ENCODE results near the gene DCAF16.

DCAF16 gene

DNA sequence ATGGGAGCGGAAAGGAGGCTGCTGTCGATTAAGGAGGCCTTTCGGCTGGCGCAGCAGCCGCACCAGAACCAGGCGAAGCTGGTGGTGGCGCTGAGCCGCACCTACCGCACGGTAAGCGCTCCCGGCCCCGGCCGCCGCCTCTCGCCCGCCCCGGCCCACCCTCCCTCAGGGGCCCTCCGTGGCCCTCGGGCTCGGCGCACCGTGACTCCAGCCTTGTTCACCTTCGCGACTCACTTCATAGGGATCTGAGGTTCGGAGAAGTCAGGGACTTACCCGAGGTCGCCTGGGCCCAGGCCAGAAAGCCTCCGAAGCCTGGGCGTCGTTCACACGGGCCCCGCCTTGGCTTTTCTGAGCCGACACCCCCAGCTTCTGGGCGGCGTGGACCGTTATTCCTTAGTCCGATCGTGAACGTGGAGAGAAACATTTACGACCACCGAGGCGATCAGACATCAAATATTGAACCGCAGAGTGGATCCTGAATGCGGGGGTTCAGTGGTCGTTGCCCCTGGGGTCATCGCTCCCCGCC is 584 bp upstream of the DCAF16 start:
- DNase-seq (ENCODE audit: low spot score): no peak
- in situ Hi-C loops (cut with MboI; ENCODE audit: low sequenced_read_pairs, unreplicated experiment): loop anchor here (25.0 kb wide), 2 partner anchors 551 to 776 kb away; no protein-coding TSS in a partner anchor
- TF ChIP-seq, protein P1, sequence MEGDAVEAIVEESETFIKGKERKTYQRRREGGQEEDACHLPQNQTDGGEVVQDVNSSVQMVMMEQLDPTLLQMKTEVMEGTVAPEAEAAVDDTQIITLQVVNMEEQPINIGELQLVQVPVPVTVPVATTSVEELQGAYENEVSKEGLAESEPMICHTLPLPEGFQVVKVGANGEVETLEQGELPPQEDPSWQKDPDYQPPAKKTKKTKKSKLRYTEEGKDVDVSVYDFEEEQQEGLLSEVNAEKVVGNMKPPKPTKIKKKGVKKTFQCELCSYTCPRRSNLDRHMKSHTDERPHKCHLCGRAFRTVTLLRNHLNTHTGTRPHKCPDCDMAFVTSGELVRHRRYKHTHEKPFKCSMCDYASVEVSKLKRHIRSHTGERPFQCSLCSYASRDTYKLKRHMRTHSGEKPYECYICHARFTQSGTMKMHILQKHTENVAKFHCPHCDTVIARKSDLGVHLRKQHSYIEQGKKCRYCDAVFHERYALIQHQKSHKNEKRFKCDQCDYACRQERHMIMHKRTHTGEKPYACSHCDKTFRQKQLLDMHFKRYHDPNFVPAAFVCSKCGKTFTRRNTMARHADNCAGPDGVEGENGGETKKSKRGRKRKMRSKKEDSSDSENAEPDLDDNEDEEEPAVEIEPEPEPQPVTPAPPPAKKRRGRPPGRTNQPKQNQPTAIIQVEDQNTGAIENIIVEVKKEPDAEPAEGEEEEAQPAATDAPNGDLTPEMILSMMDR (IDR thresholded peaks at IDR 0.05; ENCODE audit: borderline replicate concordance, control extremely low read depth, extremely low read depth, insufficient read depth, missing control alignments): no peak

DNA sequence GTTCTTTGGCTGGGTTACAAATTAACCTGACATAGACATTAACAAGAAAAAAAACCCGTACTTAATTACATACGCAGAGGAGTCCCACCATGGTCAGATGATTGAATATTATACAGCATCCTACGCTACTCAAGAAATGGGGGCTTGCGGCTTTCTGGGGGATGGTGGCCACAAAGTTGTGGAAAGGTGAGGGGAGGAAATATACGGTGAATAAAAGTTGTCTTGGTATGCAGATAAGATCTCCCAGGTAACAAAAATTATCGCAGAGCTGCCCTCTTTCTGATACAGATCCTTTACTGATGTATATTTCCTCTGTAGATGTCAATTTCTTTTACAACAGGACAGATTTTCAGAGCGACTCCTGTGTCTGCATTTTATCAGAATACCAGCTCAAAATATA is 890 bp downstream of the DCAF16 start:
- in situ Hi-C loops (cut with MboI; ENCODE audit: low sequenced_read_pairs, unreplicated experiment): loop anchor here (10.0 to 25.0 kb wide), 3 partner anchors 255 to 778 kb away; no protein-coding TSS in a partner anchor
- TF ChIP-seq, protein P1 (IDR thresholded peaks at IDR 0.05; ENCODE audit: borderline replicate concordance, control extremely low read depth, extremely low read depth, insufficient read depth, missing control alignments): no peak
- no peak for DNase-seq (ENCODE audit: low spot score)

DNA sequence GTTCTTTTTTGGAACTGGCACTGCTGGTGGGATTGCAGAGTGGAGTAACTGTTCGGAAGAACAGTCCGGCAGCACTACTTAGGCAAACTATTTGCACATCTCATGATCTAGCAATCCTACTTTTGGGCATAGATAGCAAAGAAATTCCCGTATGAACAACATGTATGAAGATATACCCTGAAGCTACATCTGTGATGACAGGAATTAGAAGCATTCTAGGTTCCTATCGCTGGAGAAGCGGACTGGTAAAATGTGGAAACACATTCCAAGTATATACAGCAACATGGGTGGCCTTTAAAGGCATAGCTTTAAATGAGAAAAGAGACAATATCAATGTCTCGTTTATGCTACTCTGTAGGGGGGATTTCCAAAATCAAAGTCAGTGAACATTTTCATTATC is 3.1 kb downstream of the DCAF16 start:
- TF ChIP-seq, protein P1 (IDR thresholded peaks at IDR 0.05; ENCODE audit: borderline replicate concordance, control extremely low read depth, extremely low read depth, insufficient read depth, missing control alignments): no peak
- in situ Hi-C loops (cut with MboI; ENCODE audit: low sequenced_read_pairs, unreplicated experiment): loop anchor here (10.0 to 25.0 kb wide), 3 partner anchors 253 to 780 kb away; no protein-coding TSS in a partner anchor
- no peak for DNase-seq (ENCODE audit: low spot score)

DNA sequence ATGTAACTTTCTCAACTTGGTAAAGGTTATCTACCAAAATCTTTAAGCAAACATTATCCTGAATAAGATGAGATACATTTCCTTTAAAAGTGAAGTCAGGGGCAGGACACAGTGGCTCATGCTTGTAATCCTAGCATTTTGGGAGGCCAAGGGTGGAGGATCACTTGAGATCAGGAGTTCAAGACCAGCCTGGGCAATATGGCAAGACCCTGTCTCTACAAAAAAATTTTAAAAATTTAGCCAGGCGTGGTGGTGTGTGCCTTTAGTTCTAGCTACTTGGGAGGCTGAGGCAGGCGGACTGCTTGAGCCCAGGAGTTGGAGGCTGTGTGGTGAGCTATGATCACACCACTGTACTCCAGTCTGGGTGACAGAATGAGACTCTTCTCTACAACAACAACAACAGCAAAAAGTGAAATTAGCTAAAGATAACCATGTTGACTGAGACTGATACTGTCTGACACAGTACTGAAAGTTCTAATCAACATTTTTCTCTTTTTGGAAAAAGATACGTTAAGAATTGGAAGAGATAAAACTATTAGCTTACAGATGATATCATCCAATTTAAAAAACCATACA is 4.9 kb downstream of the DCAF16 start:
- TF ChIP-seq, protein P1 (IDR thresholded peaks at IDR 0.05; ENCODE audit: borderline replicate concordance, control extremely low read depth, extremely low read depth, insufficient read depth, missing control alignments): no peak
- in situ Hi-C loops (cut with MboI; ENCODE audit: low sequenced_read_pairs, unreplicated experiment): loop anchor here (10.0 to 25.0 kb wide), 3 partner anchors 251 to 782 kb away; no protein-coding TSS in a partner anchor
- no peak for DNase-seq (ENCODE audit: low spot score)

DNA sequence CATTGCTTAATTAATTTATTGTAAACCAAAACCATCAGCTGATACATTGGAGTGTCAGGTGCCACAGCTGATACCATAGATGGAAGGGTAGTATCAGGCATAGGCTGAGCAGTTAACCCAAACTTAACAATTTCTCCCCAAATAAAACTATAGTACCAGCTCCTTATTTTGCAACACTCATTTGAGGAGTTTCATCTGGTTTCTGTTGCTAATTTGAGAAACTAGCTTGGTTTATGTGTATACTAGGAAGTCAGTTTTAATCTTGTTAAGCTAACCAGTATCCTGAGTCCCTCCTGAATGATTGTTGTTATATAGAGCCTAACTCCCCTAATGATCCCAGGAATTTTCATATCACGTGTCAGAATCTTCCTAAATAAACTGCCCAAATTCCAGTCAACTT is 12.7 kb downstream of the DCAF16 start:
- no peak for DNase-seq (ENCODE audit: low spot score)
- TF ChIP-seq, protein P1 (IDR thresholded peaks at IDR 0.05; ENCODE audit: borderline replicate concordance, control extremely low read depth, extremely low read depth, insufficient read depth, missing control alignments): no peak
- in situ Hi-C loops (cut with MboI; ENCODE audit: low sequenced_read_pairs, unreplicated experiment): no loop called here

DNA sequence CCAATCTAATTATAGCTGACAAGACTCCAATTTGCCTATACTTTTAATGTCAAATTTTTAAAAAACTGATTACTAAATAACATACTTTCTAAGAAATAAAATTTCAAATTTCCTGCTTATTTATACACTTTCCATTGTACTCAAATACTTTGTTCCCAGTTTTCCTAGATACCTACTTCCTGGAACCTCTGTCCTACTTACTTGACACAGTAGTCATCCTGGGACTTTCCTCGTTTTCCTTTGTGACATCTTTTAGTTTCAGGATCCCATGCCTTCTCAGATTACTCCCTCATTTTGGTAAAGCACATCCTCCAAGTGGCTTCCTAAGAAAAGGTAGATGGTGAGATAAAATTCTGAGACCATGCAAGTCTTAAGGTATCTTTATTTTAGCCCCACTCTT is 15.8 kb downstream of the DCAF16 start:
- TF ChIP-seq, protein P1 (IDR thresholded peaks at IDR 0.05; ENCODE audit: borderline replicate concordance, control extremely low read depth, extremely low read depth, insufficient read depth, missing control alignments): no peak
- in situ Hi-C loops (cut with MboI; ENCODE audit: low sequenced_read_pairs, unreplicated experiment): no loop called here
- no peak for DNase-seq (ENCODE audit: low spot score)

Measured in GM13976 (cell line).